Measurements from ENCODE around the gene KLHL40. TPM values are rescaled to one million over a fixed set of nuclear protein-coding genes. Genes with fewer than 3 reads are reported as not detected.

KLHL40 gene
- polyA plus RNA-seq, 5 donors: 6.6 TPM; not detected in 4

- no peak for DNase-seq
These were observed 17.8 kb downstream of the KLHL40 start for GRCh38 chr3:42702982-42703694.

GRCh38 chr3:42703695-42704025, 18.3 kb downstream of the KLHL40 start:
- DNase-seq: no peak

- no peak for DNase-seq
These were observed 19.0 kb downstream of the KLHL40 start for GRCh38 chr3:42704136-42704841.

- DNase-seq: no peak
These were observed 19.9 kb downstream of the KLHL40 start for GRCh38 chr3:42705058-42705767.

GRCh38 chr3:42705962-42706585, 20.7 kb downstream of the KLHL40 start:
- no peak for DNase-seq

- DNase-seq: no peak
These were observed 21.6 kb downstream of the KLHL40 start for GRCh38 chr3:42706721-42707619.

GRCh38 chr3:42707620-42708355, 22.5 kb downstream of the KLHL40 start:
- DNase-seq: no peak

GRCh38 chr3:42708611-42709151, 23.3 kb downstream of the KLHL40 start:
- no peak for DNase-seq

- DNase-seq: no peak
These were observed 24.3 kb downstream of the KLHL40 start for GRCh38 chr3:42709621-42710020.

GRCh38 chr3:42710323-42711021, 25.1 kb downstream of the KLHL40 start:
- no peak for DNase-seq

- DNase-seq: no peak
These were observed 26.4 kb downstream of the KLHL40 start for GRCh38 chr3:42711491-42712343.

GRCh38 chr3:42712344-42712648, 27.0 kb downstream of the KLHL40 start:
- no peak for DNase-seq

- DNase-seq: no peak
These were observed 27.5 kb downstream of the KLHL40 start for GRCh38 chr3:42712688-42713372.

- DNase-seq: no peak
These were observed 28.4 kb downstream of the KLHL40 start for GRCh38 chr3:42713747-42714146.

- no peak for DNase-seq
These were observed 29.0 kb downstream of the KLHL40 start for GRCh38 chr3:42714171-42714852.

GRCh38 chr3:42717306-42717705, 32.0 kb downstream of the KLHL40 start:
- no peak for DNase-seq

- DNase-seq: no peak
These were observed 33.0 kb downstream of the KLHL40 start for GRCh38 chr3:42718338-42718737.

- DNase-seq: no peak
These were observed 33.7 kb downstream of the KLHL40 start for GRCh38 chr3:42719002-42719401.

All from right lung (tissue), 5 donors.